Effector CD4-positive, alpha-beta T cell (primary cell): ENCODE results near the gene ZNF296.

Experiments used
- DNase-seq: peaks from one replicate; pipeline ENCODE4 v3.0.0-alpha.2; 2020

The ZNF296 gene

DNA sequence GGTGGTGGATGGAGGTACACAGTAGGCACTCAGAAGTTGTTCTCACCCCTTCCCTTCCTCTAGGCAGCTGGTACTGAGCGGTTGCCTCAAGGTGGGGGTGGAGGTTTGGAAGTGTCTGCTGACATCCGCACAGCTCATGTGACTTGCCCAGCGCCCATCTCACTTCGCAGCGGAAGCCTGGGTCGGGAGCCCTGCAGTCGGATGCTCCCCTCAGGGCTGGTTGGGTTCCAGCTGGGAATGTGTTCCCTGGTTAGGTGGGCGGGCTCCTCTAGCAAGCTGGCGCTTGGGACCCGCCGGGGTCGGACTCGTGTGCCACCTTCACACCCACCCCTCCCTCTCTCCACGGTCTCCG is 26.9 kb upstream of the ZNF296 start:
- no peak for DNase-seq

DNA sequence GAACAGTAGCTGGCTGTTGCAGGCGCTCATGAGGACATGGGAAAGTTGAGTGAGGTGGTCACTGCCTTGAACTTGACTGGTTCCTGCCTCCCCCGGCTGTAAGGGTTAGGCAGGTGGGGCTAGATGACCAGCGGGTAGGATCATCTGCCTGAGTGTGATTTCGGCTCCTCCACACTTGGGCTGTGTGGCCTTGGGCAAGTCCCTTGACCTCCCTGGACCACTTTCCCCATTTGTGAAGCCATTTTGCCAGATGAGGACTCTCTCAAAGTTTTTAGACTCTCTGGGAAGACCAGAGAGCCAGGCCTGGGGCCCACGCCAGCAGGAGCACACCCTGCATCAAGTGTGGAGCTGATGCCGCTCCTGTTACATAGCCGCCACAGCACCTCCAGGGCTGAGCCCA is 26.2 kb upstream of the ZNF296 start:
- DNase-seq: no peak

DNA sequence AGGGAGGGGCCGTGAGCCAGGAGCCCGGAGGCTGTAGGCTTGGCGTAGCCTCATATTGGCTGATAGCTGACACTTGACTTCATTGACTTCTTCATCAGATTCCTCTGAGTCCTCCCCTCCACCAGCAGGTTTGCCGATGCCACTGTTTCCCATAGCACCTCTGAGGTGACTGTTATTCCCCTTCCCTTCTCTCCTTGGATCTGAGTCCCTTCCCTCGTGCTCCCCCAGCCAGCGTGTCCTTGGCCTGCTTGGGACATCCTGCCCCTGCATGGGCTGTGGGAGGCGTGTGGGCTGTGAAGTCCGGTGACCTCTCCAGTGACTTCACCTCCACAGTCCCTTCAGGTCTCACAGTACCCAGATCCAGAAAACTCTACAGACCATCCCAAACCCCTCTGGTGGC is 25.5 kb upstream of the ZNF296 start:
- DNase-seq: no peak

DNA sequence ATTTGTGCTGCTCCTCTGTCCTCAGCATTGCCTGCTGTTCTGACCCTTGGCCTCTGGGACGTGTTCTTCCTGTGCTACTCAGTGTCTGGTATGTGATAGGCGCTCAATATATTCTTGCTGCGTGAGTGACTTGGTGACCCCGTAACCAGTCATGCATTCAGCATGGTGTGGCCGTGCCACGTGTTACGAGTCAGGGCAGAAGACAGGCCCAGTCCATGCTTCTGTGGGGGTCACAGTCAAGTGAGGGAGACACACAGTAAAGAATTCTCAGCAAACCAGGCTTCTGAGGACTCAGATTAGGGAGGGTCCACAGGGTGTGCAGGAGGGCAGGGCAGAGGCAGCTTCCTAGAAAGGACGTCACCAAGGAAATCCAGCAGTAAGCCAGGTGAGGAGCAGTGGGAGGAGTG is 24.6 kb upstream of the ZNF296 start:
- DNase-seq: no peak

DNA sequence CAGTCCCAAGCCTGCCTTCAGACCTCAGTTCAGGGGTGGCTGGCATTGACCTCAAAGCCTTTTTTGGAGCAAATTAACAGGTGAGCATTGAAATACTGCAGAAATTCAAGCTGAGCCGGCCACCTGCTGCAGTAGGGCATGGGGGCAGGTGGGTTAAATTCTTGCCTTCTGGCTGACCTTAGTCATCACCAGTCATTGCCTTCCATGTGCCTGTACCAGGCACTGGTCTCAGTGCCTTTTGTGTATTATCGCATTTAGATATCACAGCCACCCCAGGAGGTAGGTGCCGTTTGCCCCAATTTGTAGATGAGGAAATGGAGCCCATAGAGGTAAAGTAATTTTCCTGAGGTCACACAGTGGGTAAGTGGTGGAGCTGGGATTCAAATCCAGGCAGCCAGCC is 23.9 kb upstream of the ZNF296 start:
- DNase-seq: no peak

DNA sequence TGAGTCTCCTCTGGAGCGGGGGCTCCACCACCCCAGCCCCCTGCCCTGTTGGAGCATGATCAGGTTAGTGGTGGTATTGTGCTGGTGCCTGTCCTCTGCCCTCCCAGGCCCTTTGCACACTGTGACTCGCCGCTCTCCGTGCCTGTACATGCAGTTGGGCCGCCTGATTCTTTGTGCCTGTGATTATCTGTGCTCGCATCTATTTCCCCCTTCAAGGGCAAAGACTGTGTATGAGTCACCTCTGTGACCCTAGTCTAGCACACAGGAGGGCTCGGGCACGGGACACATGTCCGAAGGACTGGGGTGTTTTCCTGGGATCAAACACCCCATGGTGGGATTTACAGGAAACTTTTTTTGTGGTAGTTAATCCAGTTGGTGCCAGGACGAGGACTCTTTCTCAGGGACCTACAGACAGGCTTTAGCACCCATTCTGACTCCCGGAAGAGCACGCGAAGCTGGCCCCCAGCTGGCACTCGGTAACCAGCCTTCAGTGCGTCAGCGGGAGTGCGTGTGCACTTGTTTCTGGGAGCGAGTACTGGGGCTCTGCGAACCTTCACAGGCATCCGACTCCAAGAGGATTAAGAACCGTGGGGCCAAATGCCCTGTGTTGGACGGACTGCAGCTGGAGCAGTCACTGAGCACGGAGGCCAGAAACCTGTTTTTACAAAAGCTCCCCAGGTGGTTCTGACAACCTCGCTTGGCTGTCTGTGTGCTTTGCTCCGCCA is 23.4 kb upstream of the ZNF296 start:
- no peak for DNase-seq

DNA sequence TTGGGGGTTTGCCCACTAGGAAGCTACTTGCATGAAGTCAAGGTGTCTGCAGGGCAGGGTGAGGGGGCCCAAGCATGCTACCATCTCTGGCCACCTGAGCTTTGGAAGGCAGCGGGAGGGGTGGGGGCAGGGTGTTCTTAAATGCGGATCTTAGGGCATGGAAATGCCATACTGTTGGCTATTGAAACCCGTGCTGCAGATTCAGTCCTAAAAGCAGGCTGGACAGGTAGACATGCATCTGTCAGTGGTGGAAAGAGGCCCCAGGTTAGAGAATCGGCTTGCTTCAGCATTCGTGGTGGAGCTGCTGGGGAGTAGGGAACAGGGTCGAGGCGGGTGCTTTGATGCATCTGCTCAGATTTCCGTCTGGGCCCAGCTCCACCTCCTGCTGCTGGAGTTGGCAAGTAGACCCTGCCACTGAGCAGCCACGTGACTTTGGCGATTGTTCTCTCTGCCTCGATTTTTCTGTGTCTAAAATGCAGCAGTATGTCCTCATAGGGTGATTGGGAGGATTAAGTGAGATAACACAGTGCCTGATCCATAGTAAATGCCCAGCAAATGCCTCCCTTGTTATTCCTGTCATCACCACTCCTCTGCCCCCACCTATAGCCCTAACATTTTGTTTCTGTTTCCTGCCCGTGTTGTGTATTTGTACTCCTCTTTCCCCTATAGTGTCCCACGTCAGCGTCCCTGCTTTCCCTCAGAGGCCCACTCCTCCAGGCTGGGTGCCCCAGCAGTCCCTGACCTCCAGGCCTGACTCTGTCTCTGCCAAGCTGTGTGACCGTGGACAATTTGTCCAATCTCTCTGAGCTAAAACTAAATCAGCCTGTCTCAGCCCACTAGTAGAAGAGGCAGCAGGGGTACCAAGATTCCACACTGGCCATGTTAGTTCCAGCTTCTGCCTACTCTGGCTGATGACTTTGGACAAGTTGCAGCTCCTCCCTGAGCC is 22.5 kb upstream of the ZNF296 start:
- no peak for DNase-seq

DNA sequence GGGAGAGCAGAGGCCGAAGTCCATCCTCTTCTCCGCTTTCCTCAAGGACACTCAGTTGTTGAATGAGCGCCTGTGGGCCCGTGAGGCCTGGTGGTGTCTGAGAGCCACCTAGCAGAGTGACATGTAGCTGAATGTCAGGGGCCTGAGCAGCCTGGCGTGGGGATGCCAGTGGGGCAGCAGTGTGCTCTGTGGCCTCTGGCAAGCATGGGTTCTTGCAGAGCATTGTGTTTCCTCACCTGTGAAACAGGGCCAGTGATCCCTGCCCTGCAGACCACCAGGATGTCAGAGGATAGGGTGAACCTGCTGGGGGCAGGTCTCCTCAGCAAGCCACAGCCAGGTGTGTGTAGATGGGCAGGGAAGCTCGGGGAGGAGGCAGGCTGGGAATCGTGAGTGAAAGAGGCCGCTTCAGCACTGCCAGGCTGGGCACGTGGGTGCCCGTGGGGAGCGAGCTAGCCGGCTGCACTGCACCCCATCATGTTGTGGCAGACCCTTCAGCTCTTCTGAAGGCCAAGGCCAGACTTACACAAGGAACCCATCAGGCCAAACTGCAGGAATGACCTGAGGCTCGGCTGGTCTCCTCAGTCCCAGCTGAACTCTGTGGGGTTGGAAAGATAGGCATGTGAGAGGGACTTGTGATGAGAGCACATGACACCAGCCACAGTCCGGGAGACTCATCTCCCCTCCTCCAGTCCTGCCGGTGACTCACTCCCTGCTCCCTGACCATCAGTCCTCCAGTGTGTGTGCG is 21.7 kb upstream of the ZNF296 start:
- no peak for DNase-seq

DNA sequence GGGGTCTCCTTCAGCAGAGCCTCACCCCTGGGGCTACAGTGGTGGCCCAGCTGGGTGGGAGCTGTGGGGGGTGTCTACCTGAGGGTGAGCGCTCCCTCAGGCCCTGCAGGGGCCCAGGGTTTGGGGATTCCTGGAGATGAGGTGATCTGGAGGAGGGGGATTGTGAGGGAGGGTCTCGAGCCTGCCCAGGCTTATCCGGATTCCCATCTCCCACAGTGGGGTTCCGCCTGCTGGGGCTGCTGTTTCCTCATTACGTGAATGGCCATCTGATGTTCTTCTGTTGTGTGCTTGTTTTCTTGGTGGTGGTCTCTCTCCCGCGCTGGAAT is 21.1 kb upstream of the ZNF296 start:
- DNase-seq: no peak

DNA sequence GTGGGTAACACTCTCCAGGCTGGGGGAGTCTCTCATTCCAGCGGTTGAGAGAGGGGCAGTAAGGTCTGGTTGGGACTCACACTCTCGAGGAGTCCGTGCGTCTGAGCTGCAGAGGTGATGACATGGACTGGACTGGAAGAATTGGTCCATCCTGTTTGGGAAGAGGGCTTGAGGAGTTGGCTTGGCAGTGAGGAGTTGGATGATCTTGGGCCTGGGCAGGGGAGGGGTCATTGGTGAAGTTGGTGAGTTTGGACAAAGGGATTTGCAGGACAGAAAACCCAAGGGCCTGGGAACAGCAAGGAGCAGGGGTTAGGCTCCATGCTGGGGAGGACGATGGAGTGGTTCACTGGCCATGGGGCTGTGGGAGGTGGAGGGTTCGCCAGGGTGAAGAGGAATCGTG is 20.4 kb upstream of the ZNF296 start:
- no peak for DNase-seq

DNA sequence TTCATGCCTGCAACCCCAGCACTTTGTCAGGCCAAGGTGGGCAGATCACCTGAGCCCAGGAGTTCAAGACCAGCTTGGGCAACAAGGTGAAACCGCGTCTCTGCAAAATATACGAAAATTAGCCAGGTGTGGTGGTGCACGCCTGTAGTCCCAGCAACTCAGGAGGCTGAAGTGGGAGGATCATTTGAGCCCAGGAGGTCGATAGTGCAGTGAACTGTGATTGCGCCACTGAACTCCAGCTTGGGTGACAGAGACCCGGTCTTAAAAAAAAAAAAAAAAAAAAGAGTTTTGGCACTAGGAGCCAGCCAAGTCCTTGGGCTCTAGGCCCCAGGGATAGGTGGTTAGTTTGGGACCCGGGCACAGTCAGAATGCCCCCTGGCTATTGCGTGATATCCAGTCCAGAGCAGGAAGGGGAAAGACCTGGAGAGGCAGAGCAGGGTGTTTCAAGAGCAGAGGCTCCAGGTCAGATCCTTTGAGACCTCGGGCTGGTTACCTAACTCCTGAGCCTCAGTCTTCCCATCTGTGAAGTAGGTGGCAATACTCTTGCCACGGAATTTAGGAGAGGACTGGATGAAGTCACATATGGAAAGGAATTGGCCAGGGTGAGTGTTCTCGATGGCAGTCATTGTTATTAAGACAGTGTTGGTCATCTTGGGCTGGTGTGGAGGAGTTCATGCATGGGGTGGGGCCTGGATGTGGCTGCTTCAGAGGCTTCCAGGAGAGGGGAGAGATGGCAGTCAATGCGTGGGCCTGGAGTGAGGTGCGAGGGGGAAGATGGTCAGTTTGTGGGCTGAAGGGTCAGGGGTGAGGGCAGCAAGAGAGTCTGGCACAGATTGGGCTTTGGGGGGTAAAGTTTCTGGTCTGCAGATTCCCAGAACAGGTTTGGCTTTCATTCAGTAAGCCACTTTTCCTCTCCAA is 19.5 kb upstream of the ZNF296 start:
- DNase-seq: no peak

DNA sequence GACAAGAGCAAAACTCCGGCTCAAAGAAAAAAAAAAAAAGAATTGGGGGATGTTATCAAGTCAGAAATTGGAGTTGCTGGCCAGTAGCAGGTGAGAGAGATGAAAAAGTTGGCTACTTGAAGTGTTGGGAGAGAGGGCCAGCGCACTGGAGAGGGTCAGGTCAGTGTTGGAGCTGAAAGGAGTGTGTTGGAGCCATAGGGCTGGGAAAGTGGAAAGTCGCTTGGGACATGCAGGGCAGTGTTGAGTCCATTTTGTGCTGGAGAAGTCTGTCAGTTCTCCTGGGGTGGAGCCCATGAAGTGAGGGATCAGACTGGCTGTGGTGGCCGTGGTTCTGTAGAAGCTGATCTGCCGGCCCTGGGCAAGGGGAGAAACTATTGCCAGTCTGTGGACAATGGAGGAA is 18.4 kb upstream of the ZNF296 start:
- DNase-seq: no peak

DNA sequence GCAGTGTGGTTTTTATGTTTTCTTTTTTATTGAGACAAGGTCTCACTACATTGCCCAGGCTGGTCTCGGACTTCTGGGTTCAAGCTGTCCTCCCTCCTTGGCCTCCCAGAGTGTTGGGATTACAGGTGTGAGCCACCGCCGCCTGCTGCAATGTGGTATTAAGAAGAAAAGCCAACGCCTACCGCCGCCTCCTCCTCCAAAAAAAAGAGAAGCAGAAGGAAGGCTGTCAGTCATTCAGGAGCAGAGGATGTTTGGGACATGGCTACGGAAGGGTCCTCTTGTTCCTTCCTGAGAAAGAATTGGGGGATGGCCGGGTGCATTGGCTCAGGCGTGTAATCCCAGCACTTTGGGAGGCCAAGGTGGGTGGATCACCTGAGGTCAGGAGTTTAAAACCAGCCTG is 17.9 kb upstream of the ZNF296 start:
- no peak for DNase-seq

DNA sequence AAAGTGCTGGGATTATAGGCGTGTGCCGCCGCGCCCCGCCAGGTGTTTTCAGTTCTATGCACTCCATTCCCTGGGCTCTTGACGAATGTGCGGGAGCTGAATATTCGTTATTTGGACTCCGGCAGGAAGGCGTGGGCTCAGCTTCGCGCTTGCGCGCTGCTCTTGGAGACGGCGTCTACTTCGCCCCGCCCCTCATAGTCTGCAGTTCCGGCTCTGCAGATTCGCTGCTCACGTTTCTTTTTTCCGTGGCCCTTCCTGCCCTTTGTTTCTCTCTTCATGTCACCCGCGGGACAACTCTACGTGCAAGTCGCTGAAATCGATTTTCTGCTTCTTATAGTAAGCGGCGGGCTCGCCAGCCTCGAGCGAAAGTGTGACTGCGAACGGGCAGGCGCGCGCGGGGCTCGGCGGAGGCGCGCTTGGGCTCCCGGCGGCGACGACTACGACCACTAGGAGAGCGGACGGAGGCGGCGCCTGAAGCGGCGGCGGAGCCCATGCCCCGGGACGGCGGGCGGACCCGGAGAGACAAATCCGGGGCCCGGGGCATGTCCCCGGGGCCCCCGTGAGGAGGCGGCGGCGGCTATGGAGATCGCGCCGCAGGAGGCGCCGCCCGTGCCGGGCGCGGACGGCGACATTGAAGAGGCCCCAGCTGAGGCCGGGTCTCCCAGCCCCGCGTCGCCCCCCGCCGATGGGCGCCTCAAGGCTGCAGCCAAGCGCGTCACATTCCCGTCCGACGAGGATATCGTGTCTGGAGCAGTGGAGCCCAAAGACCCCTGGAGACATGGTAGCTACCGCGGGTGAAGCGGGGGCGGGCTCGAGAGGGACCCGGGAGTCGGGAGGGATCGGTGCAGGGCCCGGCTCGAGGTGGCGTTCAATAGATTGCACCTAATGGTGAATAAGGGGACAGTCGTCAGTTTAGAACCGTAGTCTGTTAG is 16.7 kb upstream of the ZNF296 start, which contains the start of gene PPP1R37:
TSS of gene PPP1R37 (plus strand) at position 433 of the 932 bp plus-strand sequence. CDS start at position 580, 147 bp downstream.
- DNase-seq: peak; percentile 92

DNA sequence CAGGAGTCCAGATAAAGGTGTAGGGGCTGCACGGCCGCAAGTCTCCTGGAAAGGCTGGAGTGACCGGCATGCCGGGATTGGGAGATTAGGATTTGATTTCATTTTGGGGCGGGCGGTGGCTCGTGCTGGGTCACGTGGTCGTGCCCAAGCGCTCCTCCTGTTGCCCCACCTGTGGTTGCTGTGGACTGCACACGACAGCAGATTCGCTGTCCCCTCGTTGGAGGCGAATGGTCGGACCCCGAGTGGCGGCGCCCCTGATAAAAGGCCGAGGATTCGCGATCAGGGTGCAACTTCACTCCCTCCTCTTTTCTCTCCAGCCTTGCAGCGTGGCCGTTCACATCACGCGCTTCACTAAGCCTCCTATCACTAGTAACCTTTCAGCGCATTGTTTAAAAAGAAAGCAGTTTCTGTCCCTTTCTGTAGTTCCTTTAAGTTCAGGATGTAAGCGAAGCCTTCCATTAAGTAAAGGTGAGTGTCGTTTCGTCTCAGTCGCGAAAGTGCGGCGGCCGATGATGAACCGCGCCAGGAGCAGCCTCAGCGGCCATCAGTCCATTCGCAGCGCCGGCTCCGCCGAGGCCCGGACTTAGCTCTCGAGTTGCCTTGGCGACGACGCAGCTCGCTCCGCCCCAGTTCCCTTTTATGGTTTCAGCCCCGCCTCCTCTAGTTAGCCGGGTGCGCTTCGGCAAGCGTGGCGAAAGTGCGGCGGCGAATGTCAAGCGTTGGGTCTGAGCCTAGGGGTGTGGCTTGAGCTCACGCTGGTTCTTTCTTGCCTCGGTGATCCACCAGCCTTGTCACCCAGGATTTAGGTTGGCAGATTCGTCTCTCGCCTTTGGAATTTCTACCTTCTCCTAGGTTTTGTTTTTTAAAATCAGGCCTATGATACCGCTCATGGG is 15.0 kb upstream of the ZNF296 start:
- peak; percentile 97 for DNase-seq

DNA sequence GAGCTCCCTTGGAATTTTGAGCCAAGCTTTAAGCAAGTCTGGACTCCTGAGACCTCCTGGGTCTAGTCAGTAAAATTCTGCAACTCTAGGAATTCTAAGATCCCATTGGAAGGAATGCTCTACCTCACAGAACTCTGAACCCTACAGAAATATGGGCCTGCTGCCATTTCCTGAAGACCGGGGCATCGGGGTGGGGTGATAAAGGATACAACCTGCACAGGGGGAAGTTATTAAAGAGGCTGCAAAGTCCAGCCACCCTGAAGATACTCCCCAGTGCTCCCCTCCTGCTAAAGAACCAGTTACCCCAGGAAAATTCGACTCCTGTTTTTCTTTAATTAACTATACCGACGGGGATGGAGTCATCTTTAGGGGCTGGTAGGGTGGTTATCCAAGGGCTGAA is 14.3 kb upstream of the ZNF296 start:
- DNase-seq: no peak

DNA sequence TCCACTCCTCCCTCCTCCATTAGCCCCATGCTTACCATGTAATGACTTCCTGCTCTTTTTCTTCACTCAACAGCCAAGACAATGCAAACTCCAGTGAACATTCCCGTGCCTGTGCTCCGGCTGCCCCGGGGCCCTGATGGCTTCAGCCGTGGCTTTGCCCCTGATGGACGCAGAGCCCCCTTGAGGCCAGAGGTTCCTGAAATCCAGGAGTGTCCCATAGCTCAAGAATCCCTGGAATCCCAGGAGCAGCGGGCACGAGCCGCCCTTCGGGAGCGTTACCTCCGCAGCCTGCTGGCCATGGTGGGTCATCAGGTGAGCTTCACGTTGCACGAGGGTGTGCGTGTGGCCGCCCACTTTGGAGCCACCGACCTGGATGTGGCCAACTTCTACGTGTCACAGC is 13.8 kb upstream of the ZNF296 start:
- DNase-seq: no peak

DNA sequence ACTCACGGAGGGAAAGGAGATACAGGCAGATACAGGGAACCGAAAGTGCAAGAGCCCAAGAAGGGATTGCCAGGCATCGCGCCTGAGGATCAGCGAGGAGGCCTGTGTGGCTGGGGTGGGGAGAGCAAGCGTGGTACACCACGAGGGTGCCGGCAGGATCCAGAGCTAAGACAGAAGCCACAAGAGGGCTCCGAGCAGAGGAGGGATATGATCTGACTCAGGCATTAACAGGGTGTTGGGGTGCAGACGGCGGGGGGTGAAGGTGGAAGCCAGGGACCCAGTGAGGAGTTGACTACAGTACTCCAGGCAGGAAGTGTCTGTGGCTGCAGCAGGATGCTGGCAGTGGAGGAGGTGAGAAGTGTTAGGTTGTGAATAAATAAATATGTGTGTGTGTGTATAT is 11.3 kb upstream of the ZNF296 start:
- DNase-seq: peak; percentile 47

DNA sequence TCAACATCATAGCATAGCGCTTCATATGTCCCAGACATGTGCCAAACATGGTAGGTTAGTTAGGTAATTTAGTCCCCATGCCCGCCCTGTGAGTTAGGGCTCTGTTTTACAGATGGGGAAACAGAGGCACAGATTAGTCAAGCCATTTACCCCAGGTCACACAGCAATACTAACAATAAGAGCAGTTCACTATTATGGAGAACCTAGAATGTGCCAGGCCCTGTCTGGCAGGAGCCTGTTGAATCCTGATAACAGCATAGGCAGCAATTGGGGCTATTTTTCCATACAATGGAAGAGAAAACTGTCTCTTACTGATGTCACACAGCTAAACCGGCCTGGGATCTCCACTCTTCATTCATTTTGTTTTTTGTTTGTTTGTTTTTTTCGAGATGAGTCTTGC is 10.2 kb upstream of the ZNF296 start:
- DNase-seq: no peak

DNA sequence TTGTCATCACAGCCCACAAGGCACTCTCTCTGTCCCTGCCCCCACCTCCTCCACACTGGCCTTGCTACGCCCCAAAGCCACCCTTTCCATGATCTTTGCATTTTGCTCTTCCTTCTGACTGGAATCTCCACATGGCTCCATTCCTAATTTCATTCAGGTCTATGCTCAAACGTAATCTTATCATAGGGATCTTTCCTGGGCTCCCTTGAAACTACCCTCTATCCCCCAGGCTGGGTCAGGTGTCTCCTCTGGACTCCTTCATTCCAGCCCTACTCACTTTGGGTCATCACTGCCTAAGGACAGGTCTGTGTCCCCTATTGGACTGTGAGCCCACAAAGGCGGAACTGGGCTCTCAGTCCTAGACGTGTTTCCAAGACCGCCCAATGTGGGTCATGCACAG is 5.9 kb upstream of the ZNF296 start:
- DNase-seq: no peak
